Stimulated activated CD8-positive, alpha-beta memory T cell treated with anti-CD3 and anti-CD28 coated beads, Interleukin-2, amount 100 ng/mL, for 1 hour (primary cell): Measurements from ENCODE around the gene CACNG4.

ENCODE experiments used
- DNase-seq, 2 donors: peaks; one replicate each; pipeline ENCODE4 v3.0.0-alpha.2; 2020; ENCODE audit warnings: low read depth in 2 of 2

The CACNG4 gene

GRCh38 chr17:66944351-66945146 lies 20.0 kb upstream of the CACNG4 start:
- DNase-seq = no peak

- no peak for DNase-seq
These were observed 19.2 kb upstream of the CACNG4 start for GRCh38 chr17:66945147-66945835.

GRCh38 chr17:66946251-66946650 lies 18.3 kb upstream of the CACNG4 start:
- no peak for DNase-seq

- DNase-seq = no peak
These were observed 17.2 kb upstream of the CACNG4 start for GRCh38 chr17:66947311-66947710.

GRCh38 chr17:66948061-66948750 lies 16.3 kb upstream of the CACNG4 start:
- DNase-seq = no peak

GRCh38 chr17:66949501-66949900 lies 15.0 kb upstream of the CACNG4 start:
- no peak for DNase-seq

GRCh38 chr17:66950325-66950724 lies 14.2 kb upstream of the CACNG4 start:
- DNase-seq = no peak

GRCh38 chr17:66950886-66951604 lies 13.5 kb upstream of the CACNG4 start:
- DNase-seq = no peak

GRCh38 chr17:66951605-66951953 lies 12.9 kb upstream of the CACNG4 start:
- DNase-seq = no peak

- no peak for DNase-seq
These were observed 12.4 kb upstream of the CACNG4 start for GRCh38 chr17:66952031-66952524.

- DNase-seq = no peak
These were observed 11.6 kb upstream of the CACNG4 start for GRCh38 chr17:66952681-66953629.

GRCh38 chr17:66953630-66954020 lies 10.9 kb upstream of the CACNG4 start:
- no peak for DNase-seq

GRCh38 chr17:66954632-66955031 lies 9.9 kb upstream of the CACNG4 start:
- no peak for DNase-seq

GRCh38 chr17:66955821-66956220 lies 8.7 kb upstream of the CACNG4 start:
- no peak for DNase-seq

- DNase-seq = no peak
These were observed 7.6 kb upstream of the CACNG4 start for GRCh38 chr17:66956941-66957340.

- DNase-seq = no peak
These were observed 7.2 kb upstream of the CACNG4 start for GRCh38 chr17:66957343-66957742.

- DNase-seq = no peak
These were observed 6.4 kb upstream of the CACNG4 start for GRCh38 chr17:66957951-66958579.

GRCh38 chr17:66959641-66960375 lies 4.7 kb upstream of the CACNG4 start:
- no peak for DNase-seq

- DNase-seq = no peak
These were observed 3.9 kb upstream of the CACNG4 start for GRCh38 chr17:66960613-66961012.

- no peak for DNase-seq
These were observed 992 bp upstream of the CACNG4 start for GRCh38 chr17:66963521-66963908.
